HG03135 (cell line): ENCODE results near the gene CSNK1G3.

Source experiments
- ATAC-seq: cut with Tn5 transposase; IDR thresholded peaks from one replicate; pipeline ENCODE4 v1.9.1; 2021; ENCODE audit warnings: mild to moderate bottlenecking, moderate library complexity; ENCODE audit not compliant: unreplicated experiment

The CSNK1G3 gene

DNA sequence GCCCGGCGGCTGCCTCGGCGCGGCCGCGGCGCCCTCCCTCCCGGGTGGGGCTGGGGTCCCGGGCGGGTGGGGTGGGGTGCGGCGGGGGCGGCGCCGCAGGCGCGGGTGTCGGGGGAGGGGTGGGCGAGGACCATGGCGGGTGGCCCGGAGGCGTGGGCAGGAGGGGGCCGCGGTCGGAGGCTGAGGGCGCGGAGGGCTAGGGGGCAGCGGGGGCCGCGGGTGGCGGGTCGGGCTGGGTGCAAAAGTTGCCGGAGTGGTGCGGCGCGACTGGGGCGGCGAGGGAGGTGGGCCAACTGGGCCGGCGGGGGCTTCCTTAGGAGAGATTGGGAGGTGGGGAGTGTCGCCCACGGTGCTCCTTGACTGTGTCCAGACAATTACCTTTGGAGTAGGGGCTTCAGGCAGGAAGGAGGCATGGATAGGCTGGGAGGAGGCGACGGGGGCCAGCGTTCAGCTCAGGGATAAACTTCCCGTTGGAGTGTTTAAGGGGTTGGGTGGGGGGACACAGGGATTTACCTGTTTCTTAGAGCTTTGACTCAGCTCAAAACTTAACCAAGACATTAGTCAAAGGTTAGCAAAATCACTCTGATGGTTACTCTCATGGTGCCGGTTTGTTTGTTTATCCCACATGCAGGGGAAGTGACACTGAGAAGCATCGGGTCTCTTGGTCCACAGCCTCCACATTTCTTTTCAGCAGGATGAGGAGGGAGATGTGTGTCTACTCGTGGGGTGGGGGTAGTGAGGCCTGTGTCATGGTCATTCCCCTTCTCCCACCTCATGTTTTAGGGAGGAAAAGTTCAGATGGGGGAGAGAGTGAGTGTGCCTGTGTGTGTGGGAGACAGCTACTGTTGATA lies 859 bp downstream of the CSNK1G3 start:
- ATAC-seq = peak; percentile 28

DNA sequence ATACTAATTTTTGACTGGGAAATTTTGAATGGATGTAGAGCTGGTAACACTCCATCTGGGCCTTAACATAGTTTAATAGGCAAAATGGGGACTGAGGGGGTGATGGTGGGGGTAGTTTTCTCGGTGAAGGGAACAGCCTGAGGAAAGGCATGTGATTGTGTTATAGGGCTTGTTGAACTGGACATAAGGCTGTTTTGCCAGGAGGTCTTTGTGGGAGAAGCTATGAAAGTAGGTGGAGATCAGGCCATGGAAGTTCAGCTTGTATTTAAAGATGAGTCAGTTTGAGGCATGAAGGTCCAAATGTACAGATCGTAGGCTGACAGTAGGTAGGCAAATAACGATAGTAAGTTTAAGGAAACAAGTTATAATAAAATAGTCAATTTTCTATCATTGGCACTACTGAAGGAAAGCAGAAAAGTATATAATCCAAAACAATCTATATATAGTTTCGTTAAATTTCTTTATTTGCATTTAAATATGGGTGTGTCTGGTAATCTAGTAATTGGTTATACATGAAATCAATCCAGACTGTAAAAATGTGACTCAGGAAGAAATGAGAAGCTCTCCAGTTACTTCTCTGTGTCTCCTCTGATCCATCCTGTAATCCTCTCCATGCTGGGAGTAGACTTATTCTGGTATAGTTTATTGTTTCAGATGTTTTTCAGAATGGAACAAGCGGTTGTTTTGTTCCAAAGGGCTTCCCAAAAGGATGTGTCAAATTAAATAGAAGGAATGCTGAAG lies 2.8 kb downstream of the CSNK1G3 start:
- ATAC-seq = no peak

DNA sequence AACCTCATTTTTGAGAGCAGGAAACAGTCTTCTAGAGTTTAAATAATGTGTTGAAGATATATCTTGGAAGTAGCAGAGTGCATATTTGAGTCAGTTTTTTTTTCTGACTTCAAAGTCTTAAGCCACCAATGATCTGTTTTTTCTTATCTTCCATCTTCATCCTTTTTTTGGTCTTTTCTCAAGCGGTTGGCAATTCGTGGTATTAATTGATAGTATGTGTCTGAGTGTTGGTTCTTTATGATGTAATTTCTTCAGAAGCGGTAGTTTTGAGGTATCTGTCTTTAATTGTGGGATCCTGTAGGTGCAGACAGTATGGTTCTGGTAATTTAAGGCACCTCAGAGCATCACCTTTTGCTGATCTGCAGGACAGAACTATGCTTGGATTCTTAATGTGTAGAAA lies 3.9 kb downstream of the CSNK1G3 start:
- no peak for ATAC-seq

DNA sequence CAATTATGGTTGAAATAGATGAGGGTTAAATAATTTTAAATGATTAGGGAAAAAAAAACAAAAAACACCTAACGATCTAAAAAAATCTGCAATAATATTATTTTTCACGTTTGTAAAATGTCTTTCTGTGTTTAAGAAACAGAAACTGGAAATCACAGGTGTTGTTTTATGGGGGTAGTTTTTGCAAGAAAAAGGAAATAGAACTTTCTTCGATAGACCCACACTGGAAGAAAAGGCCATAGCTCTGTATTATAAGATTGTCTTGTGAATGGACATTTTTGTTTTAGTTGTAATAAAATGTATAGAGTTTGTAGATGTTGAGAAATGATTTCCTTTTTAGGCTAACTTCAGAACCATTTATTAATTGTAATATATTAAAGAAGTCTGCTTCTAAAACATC lies 5.5 kb downstream of the CSNK1G3 start:
- ATAC-seq = no peak

DNA sequence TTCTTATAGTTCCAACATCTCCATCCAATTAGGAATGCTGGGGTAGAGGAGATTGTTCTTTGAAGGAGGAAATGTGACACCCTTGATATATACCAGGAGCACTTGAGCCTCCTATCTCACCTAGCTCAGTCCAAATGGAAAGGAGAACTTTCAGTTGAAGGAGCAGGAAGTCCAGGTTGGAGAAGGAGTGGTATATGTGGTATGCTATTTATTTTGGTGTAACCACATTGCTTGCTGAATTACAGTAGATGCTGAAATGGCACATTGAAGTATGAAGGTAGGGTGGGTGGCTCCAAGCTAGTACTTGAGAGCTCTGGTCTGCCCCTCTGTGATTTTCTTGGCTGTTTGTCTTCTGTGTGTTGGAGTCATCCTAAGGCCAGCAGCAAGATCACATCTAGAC lies 6.1 kb downstream of the CSNK1G3 start:
- no peak for ATAC-seq

DNA sequence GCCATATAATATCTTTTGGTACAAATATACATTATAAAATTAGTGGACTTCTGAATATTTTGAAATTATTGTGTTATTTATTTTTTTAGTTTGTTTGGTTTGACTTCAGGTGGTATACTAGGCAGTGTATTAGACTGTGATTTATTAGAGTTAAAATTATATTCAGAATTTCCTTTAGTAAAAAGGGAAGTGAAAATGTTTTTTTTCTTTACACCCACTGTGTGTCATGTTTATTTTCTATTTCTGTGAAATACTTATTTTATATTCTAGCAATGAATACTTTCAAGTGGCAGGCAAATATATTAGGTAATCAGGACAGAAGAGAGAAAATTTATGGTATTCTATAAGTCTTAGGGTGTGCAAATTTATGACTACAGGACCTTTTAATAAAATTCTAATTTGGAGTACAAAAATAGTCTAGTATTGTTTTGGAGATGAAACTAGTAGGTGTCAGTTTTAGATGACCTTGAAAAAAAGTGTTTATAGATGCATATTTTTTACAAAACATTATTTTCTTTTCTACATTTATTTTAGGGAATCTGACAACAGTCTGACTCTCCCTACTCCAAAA lies 8.8 kb downstream of the CSNK1G3 start:
- peak; percentile 67 for ATAC-seq

DNA sequence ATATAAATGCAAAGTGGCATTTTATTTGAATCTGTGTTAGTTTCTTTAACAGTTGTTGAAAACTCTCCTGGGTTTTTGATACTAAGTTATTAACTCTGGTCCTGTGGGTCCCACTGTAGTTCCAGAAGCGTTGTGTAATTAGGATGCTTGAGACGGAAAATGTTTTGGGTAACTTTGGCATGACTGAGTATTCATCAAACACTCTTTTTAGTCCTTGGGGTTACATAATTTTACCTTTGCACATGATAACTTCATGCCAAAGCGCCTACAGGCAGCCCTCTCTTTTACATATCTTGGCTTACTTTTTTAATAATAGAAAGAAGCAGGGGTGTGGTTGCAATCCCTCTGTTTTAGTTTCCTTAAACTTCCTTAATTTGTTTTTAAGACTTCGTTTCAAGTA lies 12.2 kb downstream of the CSNK1G3 start:
- ATAC-seq = no peak

DNA sequence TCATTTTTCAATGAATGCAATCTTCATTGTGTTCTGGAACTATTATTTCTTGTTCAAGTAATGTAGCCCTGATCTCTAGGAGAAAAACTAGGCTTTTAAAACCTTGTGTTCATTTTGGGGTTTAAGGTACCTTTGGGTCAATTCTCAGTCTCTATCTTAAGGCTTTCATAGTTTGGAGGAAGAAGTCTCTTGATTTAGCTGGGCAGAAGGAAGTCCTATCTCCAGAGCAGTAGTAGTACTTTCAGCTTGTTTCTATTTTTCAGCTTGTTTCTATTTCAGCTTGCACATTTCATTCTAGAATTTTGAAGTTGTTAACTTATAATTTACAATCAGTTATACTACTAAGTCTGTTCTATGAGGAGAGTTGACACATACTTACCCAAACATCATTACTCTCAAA lies 15.2 kb downstream of the CSNK1G3 start:
- ATAC-seq = no peak

DNA sequence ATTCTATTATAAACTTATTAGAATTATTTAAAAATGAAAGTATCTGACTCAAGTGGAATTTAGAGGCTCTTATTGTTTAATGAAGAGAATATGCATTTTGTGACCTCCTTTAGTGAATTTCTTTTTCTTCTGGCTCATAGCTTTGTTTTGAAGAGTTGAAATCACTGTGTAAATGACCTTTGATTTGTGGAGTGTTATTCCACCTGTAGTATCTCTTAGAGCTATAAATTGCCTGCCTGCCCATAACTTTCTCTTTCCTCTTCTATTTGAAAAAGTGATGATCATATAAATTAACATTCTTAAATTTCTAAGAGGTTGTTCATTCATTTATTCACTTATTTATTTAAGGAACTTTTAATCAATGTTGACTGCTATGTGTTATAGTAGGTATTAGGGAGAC lies 16.1 kb downstream of the CSNK1G3 start:
- no peak for ATAC-seq

DNA sequence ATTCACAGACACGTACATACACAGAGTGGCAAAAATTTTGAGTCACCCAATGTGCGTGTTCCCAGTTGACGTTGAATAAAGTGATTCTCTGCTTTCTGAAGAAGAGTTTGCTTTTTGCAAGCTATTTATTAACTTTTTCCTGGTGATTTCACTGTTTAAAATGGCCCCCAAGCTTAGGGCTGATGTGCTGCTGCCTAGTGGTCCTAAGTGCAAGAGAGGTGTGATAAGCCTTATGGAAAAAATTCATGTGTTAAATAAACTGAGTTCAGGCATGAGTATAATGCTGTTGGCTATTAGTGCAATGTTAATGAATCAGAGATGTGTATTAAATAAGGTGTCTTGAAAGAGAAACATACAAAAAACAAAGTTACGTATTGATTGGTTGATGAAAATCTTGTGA lies 16.9 kb downstream of the CSNK1G3 start:
- no peak for ATAC-seq

DNA sequence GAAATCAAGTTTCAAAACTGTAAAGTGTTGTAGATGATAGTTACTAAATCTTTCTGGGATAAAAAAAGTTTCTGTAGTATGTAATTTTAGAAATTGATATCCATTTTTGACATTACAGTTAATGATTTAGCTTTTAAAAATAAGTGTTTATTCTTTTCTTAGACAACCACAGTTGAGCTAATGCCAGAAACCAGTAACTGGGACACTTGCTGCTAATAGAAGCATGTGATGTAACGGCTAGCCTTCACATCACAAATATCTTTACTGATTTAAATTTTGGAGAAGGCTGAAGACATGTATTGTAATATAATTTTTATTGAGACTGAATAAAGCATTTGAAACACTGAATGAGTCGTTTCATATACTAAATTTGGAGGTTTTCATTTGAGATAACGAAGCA lies 18.8 kb downstream of the CSNK1G3 start:
- no peak for ATAC-seq

DNA sequence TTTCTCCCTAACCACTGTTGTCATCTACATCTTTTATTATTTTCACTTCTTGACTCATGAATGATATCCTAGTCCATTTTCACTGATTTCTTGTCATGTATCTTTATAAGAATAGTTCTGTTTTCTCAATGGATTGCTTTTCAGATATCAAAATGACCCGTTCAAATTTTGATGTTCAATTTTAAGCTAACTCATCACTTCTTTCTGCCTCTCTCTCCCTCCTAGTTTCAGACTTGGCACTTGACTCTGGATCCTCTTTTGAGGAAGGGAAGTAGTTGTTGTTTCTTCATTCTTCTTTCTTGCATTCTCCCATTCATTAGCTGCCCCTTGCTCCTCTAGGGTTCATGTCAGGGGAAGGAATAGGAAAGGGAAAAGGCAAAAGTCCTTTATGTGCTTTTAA lies 23.7 kb downstream of the CSNK1G3 start:
- ATAC-seq = no peak

DNA sequence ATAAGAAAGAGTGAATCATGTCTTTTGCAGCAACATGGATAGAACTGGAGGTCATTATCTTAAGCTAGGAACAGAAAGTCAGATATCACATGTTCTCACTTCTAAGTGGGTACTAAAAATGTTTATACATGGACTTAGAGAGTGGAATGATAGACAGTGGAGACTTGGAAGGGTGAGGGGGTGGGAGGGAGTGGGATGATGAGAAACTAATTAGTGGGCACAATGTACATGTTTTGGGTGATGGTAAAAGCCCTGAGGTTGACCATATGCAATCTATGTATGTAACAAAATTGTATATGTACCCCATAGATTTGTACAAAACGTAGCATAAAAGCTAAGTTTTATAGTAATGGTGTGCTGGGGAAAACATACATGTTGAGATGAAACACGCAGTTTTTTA lies 25.3 kb downstream of the CSNK1G3 start:
- ATAC-seq = no peak

DNA sequence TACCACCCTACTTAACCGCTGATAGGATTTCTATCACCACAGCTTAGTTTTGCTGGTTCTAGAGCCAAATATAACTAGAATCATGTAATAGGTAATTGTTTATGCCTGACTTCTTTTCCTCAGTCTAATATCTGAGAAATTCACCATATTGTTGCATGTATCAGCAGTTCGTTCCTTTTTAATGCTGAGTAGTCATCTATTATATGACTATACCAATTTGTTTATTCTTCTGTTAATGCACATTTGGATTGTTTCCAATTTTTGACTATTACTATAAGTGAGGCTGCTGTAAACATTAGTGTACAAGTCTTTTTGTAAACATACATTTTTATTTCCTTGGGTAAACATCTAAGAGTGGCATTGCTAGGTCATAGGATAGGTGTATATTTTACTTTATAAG lies 25.9 kb downstream of the CSNK1G3 start:
- no peak for ATAC-seq

DNA sequence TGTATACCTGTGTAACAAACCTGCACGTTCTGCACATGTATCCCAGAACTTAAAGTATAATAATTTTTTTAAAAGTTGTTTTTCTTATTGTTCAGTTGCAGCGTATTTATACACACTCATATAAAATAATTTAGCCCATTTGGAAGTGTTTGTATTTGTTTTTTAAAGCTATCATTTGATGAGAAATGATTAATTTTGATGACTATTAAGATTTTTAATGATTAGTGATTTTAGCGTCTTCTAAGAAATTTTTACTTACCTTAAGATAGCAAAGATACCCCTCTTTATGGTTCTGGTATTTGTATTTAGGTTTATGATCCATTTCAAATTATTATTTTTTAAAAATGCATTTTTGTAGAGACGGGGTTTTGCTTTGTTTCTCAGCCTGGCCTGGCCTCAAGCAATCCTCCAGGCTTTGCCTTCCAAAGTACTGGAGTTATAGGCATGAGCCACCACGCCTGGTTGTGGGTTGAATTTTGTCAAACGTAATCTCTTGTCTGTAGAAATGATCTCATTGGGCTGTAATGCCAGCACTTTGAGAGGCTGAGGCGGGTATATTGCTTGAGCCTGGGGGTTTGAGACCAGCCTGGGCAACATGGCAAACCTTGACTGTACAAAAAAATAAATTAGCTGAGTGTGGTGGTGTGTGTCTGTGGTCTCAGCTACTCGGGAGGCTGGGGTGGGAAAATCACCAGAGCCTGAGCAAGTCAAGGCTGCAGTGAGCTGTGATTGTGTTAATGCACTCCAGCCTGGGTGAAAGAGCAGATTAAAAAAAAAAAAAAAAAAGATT lies 26.9 kb downstream of the CSNK1G3 start:
- ATAC-seq = no peak

DNA sequence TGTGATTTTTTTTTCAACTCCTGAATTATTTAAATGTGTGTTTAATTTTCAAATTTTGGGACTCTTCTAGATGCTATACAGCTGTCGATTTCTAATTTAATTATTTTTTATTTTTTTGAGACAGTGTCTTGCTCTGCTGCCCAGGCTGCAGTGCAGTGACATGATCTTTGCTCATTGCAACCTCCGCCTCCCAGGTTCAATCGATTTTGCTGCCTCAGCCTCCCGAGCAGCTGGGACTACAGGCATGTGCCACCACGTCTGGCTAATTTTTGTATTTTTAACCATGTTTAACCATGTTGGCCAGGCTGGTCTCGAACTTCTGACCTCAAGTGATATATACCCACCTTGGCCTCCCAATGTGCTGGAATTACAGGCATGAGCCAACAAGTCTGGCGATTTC lies 28.6 kb downstream of the CSNK1G3 start:
- no peak for ATAC-seq

DNA sequence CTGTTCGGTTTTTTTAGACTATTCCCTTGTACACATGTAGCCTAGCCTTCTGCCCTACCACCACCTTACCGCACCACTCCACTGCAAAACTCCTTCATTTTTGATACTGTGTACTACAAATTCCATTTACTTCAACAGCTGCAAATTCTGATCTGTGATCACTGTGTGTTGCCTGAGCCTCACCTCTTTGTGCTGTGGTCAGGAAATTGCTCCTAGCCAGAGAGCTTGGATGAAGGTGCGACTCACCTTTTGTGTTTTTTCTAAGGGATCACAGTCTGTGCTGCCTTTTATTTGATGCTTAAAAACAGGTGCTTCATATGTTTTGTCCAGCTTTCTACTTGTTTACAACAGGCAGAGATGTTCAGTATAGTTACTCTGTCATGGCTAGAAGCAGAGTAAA lies 31.5 kb downstream of the CSNK1G3 start:
- ATAC-seq = no peak

DNA sequence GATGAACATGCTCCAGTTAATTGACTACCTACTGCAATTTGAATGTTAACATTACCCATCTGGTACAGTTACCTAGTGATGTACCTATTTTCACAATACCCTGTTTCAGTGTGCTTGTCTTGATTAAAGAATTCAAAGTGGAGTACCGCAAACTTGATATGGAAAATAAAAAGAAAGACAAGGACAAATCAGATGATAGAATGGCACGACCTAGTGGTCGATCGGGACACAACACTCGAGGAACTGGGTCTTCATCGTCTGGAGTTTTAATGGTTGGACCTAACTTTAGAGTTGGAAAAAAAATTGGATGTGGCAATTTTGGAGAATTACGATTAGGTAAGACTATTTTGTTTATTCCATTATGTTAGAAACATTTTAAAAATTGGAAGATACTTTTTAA lies 33.5 kb downstream of the CSNK1G3 start:
- no peak for ATAC-seq

DNA sequence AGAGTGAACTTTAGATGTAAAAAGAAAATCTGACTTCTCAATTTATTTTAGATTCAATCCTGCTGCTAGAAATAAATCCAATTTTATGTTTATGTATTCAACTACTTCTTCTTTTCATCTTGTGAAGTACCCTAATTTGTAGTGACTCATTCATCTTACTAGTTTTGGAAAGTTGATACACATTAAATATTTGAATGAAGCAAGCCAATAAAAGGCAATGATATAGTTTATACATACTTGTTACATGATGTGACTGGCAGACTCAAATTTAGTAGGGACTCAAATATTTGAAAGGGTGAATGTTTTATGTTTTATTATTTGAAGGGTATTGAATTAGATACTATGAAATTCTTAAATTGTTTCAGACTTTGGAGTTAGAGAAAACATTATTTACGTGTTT lies 34.7 kb downstream of the CSNK1G3 start:
- ATAC-seq = no peak

DNA sequence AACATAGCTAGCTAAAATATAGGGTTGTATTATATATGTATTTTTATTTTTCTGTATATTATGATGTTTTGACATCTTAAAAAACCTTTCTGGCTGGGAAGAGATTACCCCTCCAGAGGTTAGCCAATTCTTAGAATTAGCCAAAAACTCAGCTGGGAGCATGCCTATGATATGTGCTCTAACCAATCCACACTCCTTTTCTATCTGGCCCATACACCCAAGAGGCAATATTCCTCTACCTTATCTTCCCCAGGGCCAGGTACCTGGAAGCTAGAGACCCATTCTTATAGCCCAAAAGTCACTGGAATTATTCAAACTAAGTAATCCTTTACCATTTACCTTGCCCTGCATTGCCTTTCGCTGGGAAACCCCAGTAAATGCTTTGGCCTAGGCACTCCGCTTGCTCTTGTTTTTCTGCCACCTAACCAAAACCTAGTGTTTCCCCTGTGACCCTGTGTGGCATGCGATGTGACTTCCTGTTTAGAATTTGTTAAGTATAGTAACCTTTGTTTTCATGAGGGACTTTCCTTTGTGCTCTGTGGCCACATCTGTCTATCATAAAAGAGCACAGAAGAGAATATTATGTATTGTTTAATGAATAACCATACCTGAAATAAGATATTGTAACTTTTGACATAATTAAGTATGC lies 37.4 kb downstream of the CSNK1G3 start:
- ATAC-seq = peak; percentile 99

DNA sequence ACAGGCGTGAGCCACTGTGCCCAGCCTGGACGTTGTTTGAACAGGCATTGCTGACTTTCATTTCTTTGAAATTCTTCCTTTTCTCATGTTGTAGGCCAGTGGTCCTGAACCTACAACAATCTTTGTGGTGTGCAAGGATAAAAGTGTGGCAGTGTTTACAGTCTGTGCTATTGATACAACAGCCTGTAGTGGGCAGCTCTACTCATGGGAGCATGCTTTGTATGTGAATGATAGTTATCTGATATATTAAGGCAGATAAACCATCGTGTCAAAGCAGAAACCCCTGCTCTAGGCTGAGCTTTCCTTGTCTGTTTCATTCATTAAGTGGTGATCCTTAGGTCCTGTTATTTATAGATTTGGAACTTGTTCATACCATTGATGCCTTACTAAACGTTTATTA lies 42.6 kb downstream of the CSNK1G3 start:
- ATAC-seq = no peak
